Fibroblast of lung (primary cell): ENCODE measurements around the gene ELFN1. TPM values are rescaled to one million over a fixed set of nuclear protein-coding genes. Genes with fewer than 3 reads are reported as not detected.

Experiments
- DNase-seq, 2 donors: peaks; one replicate each; pipeline versions ENCODE4 v3.0.0 to v3.0.0-alpha.2; 2010; ENCODE audit warnings: low read depth in 2 of 2
- H2AFZ ChIP-seq: 2 replicates; pipeline ENCODE4 v1.5.1; 2012; ENCODE audit warnings: low read length, control low read depth, inconsistent platforms
- H3K27ac ChIP-seq: 2 replicates; pipeline ENCODE4 v1.5.1; 2011; ENCODE audit warnings: low read length, control low read depth; ENCODE audit not compliant: insufficient read depth
- H3K27me3 ChIP-seq: 2 replicates; pipeline ENCODE4 v1.5.1; 2011; ENCODE audit warnings: mild to moderate bottlenecking, low read length; ENCODE audit not compliant: control insufficient read depth, insufficient read depth
- H3K36me3 ChIP-seq: 2 replicates; pipeline ENCODE4 v1.5.1; 2011; ENCODE audit warnings: low read length; ENCODE audit not compliant: control insufficient read depth, insufficient read depth
- H3K4me1 ChIP-seq: 2 replicates; pipeline ENCODE4 v1.5.1; 2011; ENCODE audit warnings: low read length; ENCODE audit not compliant: control insufficient read depth, insufficient read depth; ENCODE audit errors: extremely low read depth
- H3K4me2 ChIP-seq: 2 replicates; pipeline ENCODE4 v1.5.1; 2011; ENCODE audit warnings: low read length, control low read depth; ENCODE audit not compliant: insufficient read depth; ENCODE audit errors: extremely low read depth
- H3K4me3 ChIP-seq, 4 experiments: fragments of 200-600 bp in 1 of 4; sonication (generic) in 1 of 4; replicated peaks in 1 of 4; 2 replicates each; pipeline ENCODE4 v1.5.1; 2011 to 2016; ENCODE audit warnings: low read length in 4 of 4, low read depth in 3 of 4, mild to moderate bottlenecking in 3 of 4, control low read depth in 2 of 4, inconsistent platforms in 1 of 4, mixed read lengths in 1 of 4; ENCODE audit not compliant: insufficient read depth in 1 of 4; ENCODE audit errors: control extremely low read depth in 1 of 4
- H3K79me2 ChIP-seq: 2 replicates; pipeline ENCODE4 v1.5.1; 2012; ENCODE audit warnings: mild to moderate bottlenecking, low read length, inconsistent platforms; ENCODE audit not compliant: control insufficient read depth, insufficient read depth
- H3K9ac ChIP-seq: 2 replicates; pipeline ENCODE4 v1.5.1; 2011; ENCODE audit warnings: mild to moderate bottlenecking, low read length, control low read depth; ENCODE audit not compliant: insufficient read depth
- H3K9me3 ChIP-seq: 2 replicates; pipeline ENCODE4 v1.5.1; 2012; ENCODE audit warnings: low read depth, low read length; ENCODE audit not compliant: control insufficient read depth, insufficient read depth
- H4K20me1 ChIP-seq: 2 replicates; pipeline ENCODE4 v1.5.1; 2011; ENCODE audit warnings: low read length; ENCODE audit not compliant: control insufficient read depth, insufficient read depth; ENCODE audit errors: extremely low read depth
- CTCF ChIP-seq, 2 donors: IDR thresholded peaks in 1 of 2; conservative IDR thresholded peaks in 1 of 2; 1 replicate in 1 of 2; 2 replicates in 1 of 2; pipeline ENCODE4 v1.5.1; 2011 to 2012; ENCODE audit warnings: low read length in 2 of 2, control low read depth in 1 of 2, inconsistent platforms in 1 of 2, low read depth in 1 of 2, mild to moderate bottlenecking in 1 of 2
- EZH2 ChIP-seq: IDR thresholded peaks from 2 replicates; pipeline ENCODE4 v1.5.1; 2012; ENCODE audit warnings: low read length, control low read depth, mild to moderate bottlenecking; ENCODE audit errors: missing control alignments
- polyA plus RNA-seq, 2 donors: library from polyadenylated mRNA; depleted of rRNA in 1 of 2; stranded (reverse) in 1 of 2; unstranded in 1 of 2; fragments of >200 nt; gene quantifications; 2 replicates each; pipeline ENCODE4 v1.2.1, GENCODE V29; 2011 to 2012; ENCODE audit warnings: missing spikeins in 1 of 2
- total RNA-seq: library from RNA; depleted of rRNA; stranded (reverse); fragments of >200 nt; gene quantifications from 2 replicates; pipeline ENCODE4 v1.2.1, GENCODE V29; 2014

ELFN1 gene
- total and polyA plus RNA-seq, 2 donors (not counting 1 experiment from before 2014, with no cell fraction given) = 0.16 to 0.33 TPM

GRCh38 chr7:1765336-1765735, 95.3 kb downstream of the ELFN1 start:
- Histone ChIP-seq H3K4me2 (no peak overlapping the region), H3K27ac (no peak overlapping the region), H3K9me3 (no peaks in the 10 kb centered on the region), H2AFZ (no peak overlapping the region), H3K79me2 (no peaks in the 10 kb centered on the region), H3K27me3 (no peaks in the 10 kb centered on the region), H3K4me3 (no peak overlapping the region), H3K36me3 (no peaks in the 10 kb centered on the region), H3K4me1 (no peaks in the 10 kb centered on the region), H4K20me1 (no peaks in the 10 kb centered on the region), H3K9ac (no peak overlapping the region)
- no peak for DNase-seq
- no peak for TF ChIP-seq CTCF (conservative IDR thresholded peaks at IDR 0.05 in 1 of 2, IDR thresholded peaks at IDR 0.05 in 1 of 2; ENCODE audit: low read depth in 1 of 2, low read length in 2 of 2)
- TF ChIP-seq EZH2 = no peak

- no peaks in the 10 kb centered on the region for H3K4me1 ChIP-seq
- no peaks in the 10 kb centered on the region for H3K9me3 ChIP-seq
- no peak overlapping the region for H3K27ac ChIP-seq
- H3K9ac ChIP-seq = no peak overlapping the region
- H3K4me3 ChIP-seq = no peak overlapping the region
- H3K79me2 ChIP-seq = no peaks in the 10 kb centered on the region
- TF ChIP-seq EZH2 = no peak
- no peak for TF ChIP-seq CTCF (conservative IDR thresholded peaks at IDR 0.05 in 1 of 2, IDR thresholded peaks at IDR 0.05 in 1 of 2; ENCODE audit: low read depth in 1 of 2, low read length in 2 of 2)
- H2AFZ ChIP-seq = no peak overlapping the region
- no peaks in the 10 kb centered on the region for H3K27me3 ChIP-seq
- H3K4me2 ChIP-seq = no peak overlapping the region
- DNase-seq = no peak
- no peaks in the 10 kb centered on the region for H4K20me1 ChIP-seq
- no peaks in the 10 kb centered on the region for H3K36me3 ChIP-seq
Observed at GRCh38 chr7:1767524-1767923, 97.4 kb downstream of the ELFN1 start.

GRCh38 chr7:1768832-1769231, 98.8 kb downstream of the ELFN1 start:
- H3K79me2 ChIP-seq = no peaks in the 10 kb centered on the region
- H3K4me1 ChIP-seq = no peaks in the 10 kb centered on the region
- H3K9ac ChIP-seq = no peak overlapping the region
- H3K27ac ChIP-seq = no peak overlapping the region
- no peaks in the 10 kb centered on the region for H3K27me3 ChIP-seq
- no peak for DNase-seq
- H3K4me2 ChIP-seq = no peak overlapping the region
- H3K36me3 ChIP-seq = no peaks in the 10 kb centered on the region
- no peak overlapping the region for H3K4me3 ChIP-seq
- H3K9me3 ChIP-seq = no peaks in the 10 kb centered on the region
- H2AFZ ChIP-seq = no peak overlapping the region
- no peaks in the 10 kb centered on the region for H4K20me1 ChIP-seq
- TF ChIP-seq EZH2 (no peak), CTCF (conservative IDR thresholded peaks at IDR 0.05 in 1 of 2, IDR thresholded peaks at IDR 0.05 in 1 of 2; ENCODE audit: low read depth in 1 of 2, low read length in 2 of 2) (no peak)
